ENCODE results near the gene PRELID3B.

Gene PRELID3B

GRCh38 chr20:59008715-59009336 is 33.8 kb downstream of the PRELID3B start:
- no peak for DNase-seq (ENCODE audit: low spot score)

GRCh38 chr20:59007665-59008511 is 34.7 kb downstream of the PRELID3B start:
- DNase-seq (ENCODE audit: low spot score), result no peak

DNA sequence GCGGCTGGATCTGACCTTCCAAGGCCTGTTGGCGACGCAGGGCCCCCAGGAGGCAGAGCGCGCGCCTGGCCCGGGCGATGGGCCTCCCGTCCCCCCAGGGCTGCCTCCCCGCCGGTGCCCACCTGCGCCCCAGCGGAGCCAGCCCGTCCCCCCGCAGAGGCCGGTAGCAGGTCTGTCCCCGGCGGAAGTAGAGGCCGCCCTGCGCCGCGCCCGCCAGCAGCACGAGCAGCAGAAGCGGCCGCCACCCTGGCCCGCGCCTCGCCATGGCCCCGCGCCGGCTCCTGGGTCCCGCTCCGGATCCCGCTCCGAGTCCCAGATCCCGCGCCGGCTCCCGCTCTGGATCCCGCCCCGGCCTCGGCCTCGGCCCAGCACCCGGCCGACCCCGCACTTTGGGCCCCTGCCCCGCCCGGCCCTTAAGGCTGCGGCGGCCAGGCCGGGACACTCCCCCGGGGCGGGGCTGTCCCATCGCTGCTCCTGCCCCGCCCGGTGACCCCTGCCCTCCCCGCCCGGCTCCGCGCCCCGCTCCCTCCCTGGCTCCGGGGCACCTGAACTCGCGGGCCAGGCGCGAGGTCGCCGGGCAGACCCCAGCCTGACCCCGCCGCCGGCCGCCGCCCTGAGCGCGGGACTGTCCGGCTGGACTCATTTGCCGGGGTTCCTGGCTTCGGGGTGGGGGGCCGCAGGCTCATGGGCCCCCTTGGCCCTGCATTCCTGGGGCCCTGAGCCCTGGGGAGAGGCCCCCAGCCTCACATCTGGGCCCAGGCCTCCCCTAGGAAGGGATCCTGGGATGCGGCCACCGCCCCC is 35.5 kb downstream of the PRELID3B start, which contains the start of gene CTSZ:
Gene CTSZ (minus strand): TSS at position 391 of the 801 bp plus-strand sequence. CDS start 126 bp downstream, at position 265.
- DNase-seq (ENCODE audit: low spot score), result no peak

- DNase-seq (ENCODE audit: low spot score), result no peak
Observed at GRCh38 chr20:59006167-59006863, 36.3 kb downstream of the PRELID3B start.

DNA sequence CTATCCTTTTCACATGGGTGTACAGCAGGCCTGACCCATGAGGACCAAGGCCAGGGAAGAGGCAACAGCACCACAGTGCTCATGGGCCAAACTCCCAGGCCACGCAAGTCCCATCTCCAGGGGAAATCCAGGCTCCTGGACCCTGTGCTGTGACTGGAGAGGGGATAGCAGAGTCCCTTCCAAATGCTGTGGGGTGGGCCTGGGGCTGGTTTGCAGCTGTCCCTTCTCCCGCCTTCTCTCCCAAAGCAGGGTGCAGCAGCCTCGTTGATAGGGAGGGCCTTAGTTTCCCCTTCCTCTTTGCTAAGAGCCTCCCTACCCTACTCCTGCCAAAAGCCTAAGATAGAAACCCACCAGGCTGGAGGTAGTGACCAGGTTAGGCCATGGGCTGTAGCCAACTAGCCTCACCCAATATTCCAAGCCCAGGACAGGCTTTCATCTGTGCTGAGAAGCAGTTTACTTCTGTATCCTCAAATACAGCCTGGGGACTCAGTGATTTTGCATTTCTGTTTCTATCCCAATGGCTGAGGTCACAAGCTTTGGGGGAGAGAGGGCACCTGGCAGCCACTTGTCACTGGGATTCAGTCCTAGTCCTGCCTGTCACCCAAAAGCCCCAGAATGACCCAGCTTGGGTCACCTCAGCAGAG is 36.9 kb downstream of the PRELID3B start:
- DNase-seq (ENCODE audit: low spot score), result no peak

GRCh38 chr20:59004763-59005522 is 37.6 kb downstream of the PRELID3B start:
- DNase-seq (ENCODE audit: low spot score), result no peak

DNA sequence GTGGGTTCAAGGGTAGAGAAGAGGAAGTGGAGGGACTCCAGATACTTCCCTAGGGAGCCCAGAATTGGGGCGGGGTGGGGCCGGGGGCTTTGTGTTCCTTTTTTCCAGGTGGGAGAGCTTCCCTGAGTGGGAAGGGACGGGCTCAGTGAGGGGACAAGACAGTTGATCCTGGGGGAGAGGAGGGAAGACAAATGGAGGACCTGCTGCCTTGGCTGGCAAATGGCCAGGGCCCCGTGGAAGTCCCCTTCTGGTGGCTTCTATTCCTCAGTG is 38.2 kb downstream of the PRELID3B start:
- DNase-seq (ENCODE audit: low spot score), result no peak

DNA sequence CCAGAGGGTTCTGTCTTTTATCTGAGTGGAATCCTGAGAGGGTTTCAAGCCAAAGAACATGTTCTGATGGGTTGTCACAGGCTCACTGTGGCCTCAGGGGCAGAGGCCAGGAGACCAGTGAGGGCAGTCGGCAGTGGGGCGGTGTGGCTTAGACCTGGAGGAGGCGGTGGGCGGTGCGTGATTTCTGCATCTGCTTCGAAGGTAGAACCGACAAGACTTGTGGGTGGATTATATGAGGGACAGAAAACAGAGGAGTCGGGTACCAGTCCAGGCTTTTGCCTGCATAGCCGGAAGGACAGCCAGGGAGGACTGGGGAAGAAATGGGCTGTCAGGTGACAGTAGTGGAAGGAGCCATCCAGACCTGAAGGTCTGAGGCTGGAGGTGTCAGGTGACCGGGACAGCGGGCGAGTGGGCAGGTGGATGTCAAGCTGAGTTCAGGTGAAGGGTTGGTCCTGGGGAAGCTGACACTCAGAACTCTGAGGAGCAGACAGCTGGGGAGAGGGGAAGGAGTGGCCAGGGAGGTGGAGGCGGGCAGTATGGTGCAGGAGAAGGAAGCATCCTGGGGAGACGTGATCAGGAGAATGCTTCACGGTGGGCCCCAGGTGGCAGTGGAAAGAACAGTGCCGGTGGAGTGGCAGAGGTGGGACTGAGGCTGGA is 38.6 kb downstream of the PRELID3B start:
- DNase-seq (ENCODE audit: low spot score), result no peak

GRCh38 chr20:59002874-59003399 is 39.6 kb downstream of the PRELID3B start:
- no peak for DNase-seq (ENCODE audit: low spot score)

GRCh38 chr20:59002388-59002787 is 40.2 kb downstream of the PRELID3B start:
- DNase-seq (ENCODE audit: low spot score), result no peak

DNA sequence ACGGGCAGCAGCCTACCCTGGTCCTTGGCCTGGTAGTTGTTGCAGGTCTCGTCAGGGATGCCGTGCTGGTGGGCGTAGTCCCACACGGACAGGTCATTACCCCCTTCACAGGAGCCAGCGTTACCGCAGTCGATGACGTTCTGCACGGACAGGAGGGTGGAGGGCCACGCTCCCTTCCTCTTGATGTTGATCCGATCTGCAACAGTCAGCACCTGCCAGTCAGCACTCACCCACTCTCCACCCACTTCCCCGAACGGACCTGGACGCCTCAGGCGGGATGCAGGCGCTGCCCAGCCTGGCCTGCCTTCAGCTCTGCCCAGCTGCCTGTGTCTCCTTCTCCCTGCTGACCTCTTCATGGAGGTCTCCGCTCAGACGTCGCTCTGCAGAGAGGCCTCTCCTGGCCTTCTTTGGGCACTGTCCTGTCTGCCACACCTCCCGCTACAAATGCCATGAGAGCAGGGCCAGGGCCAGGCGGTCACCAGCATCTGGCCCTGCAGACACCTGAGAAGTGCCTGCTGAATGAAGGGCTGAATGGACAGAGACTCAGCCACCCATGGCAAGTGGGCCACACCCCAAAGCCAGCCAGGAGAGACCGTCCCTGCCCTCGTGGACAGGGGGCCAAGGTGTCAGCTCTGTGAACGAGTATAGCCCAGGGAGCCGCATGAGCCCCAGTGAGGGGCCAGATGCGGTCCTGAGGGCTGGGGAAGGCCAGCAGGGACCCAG is 41.0 kb downstream of the PRELID3B start:
- DNase-seq (ENCODE audit: low spot score), result no peak

DNA sequence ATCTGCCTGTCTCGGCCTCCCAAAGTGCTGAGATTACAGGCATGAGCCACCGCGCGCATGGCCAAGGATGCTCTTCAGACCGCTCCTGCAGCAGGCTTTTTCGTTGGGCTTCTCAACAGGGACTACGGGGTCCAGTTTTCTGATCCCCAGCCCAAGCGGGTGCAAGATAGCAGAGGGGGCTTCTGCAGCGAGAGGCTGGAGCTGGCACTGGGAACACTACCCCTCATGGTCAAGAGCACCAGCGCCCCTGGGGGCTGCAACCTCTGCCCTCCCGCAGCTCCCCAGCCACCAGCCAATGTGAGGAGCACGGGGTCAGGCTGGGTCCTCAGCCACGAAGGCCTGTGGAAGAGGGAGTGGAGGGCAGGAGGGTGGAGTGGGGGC is 41.5 kb downstream of the PRELID3B start:
- no peak for DNase-seq (ENCODE audit: low spot score)

DNA sequence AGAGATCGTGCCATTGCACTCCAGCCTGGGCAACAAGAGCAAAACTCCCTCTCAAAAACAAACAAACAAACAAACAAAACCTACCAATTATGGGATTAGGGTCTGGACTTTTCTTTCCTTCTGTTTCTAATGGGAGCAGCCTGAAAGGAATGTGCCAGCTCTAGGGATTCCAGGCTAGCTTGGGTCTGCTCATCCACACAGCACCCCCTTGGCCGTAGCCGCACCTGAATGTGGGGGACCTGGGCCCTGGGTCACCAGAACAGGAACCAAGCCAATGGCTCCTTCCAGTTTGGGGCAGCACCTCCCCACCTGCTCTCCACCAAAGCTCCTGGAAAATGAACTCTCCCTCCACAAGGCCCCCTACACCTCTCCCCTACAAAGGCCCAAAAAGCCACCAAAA is 42.3 kb downstream of the PRELID3B start:
- no peak for DNase-seq (ENCODE audit: low spot score)

DNA sequence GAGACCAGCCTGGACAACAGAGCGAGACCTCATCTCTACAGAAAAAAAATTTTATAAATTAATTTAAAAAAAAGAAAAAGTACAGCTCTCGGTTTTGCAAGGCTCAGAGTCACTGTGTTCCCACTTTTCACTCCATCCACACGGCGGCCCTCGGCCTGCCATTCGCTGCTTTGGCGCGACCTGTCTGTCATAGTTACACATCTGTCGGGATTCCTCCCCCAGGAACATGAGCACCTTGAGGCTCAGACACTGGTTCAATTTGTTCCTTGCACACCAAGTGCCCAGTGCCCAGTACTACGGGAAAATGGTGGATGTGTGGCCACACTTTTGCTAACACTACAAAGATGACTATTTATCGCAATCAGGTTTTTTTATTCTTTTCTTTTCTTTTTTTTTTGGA is 43.9 kb downstream of the PRELID3B start:
- no peak for DNase-seq (ENCODE audit: low spot score)

DNA sequence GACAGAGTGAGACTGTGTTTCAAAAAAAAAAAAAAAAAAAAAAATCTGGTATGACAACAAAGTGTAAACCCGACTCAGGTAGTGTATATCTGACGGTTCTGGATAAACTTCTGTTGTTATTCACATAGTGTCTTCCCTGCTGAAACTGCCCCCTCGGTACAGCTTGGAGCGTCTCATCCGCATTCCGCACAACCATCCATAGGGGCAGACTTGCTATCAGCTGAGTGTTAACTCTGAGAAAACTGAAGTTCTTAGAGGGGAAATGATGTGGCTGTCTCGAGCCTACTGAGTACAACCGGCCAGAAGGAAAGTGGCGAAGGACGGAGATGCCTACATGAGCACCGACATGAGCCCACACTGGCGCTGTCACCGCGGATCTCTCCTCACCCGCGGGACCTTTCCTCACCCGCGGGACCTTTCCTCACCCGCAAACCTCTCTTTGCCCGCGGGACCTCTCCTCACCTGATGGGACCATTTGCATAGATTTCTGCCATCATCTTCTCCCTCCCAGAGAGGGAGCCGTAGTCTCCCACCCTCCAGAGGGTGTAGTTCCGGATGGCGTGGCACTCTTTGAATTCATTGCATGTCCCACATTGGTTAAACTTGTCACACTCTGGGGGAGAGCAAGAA is 45.3 kb downstream of the PRELID3B start:
- DNase-seq (ENCODE audit: low spot score), result no peak

DNA sequence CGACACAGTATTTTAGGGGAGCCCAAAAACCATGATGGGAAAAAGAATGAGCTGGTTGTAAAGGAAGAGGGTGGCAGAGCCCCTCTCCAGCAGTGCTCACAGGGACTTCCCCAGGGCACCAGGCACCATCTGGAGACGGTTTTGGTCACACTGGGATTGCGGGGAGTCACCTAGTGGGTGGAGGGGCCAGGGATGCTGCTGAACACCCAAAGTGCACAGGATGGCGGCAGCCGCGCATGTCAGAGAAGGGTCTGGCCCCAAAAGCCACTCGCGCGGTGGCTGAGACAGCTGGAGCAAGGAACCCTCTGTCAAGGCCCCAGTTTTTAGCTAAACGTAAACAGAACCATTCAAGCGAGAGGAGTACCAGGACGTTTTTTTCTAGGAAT is 46.4 kb downstream of the PRELID3B start:
- no peak for DNase-seq (ENCODE audit: low spot score)

DNA sequence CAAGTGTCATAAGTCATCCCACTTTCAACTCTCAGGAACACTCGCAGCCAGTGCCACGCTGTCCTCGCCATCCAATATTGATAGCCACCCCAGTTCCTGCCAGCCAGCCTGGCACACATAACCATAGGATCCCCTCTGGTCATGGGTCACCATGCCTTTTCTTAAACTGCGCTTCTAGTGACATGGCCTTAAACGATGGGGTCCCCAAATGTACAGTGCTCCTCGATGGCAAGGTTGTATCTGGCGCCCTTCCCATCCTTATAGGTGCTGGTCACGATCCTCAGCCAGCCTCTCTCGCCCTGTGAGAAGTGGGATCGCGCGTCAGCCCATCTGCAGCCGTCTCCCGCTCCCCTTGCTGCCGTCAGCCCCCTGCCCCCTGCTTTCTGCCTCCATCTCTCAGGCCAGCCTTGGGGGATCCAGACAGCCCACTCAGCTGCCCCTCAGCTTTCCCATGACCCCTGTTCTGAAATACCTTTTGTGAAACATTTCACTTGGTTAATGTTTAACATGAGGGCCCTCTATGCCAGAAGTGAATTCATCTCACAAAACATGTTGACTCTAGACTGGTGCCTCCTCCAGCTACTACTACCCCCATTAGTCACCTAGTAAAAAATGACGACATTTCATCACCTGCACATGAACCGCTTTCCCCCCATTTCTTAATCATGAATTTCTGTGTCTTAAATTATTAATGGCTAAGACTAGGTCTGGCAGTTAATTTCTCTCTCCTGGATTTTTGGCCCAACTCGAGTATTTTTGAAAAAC is 46.9 kb downstream of the PRELID3B start:
- no peak for DNase-seq (ENCODE audit: low spot score)

DNA sequence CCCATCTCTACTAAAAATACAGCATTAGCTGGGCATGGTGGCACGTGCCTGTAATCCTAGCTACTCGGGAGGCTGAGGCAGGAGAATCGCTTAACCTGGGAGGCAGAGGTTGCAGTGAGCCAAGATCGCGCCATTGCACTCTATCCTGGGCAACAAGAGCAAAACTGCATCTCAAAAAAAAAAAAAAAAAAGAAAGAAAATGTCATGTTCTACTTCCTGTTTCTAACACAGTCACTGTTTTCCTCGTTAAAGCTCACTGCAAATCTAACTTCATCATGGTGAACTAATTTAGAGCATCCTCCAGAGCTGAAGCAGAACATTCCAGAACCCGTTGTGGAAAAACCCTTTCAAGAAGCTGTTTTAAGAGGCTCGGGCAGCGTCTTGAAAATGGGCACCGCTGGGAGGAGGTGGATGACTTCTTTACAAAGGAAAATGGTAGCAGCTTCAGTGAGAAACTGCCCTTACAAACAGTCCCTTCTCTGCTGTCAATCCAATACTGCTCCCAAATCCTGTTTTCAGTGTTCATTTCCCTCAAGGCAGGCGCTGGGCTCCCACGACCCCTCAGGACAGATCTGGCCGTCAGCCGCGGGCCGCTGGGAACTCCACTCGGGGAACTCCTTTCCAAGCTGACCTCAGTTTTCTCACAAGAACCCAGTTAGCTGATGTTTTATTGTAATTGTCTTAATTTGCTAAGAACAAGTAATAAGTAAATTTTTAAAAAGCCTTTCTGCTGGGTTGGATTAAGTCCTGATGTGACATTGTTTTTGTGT is 48.0 kb downstream of the PRELID3B start:
- no peak for DNase-seq (ENCODE audit: low spot score)
